ENCODE results near the gene C1QTNF8.

Gene C1QTNF8

DNA sequence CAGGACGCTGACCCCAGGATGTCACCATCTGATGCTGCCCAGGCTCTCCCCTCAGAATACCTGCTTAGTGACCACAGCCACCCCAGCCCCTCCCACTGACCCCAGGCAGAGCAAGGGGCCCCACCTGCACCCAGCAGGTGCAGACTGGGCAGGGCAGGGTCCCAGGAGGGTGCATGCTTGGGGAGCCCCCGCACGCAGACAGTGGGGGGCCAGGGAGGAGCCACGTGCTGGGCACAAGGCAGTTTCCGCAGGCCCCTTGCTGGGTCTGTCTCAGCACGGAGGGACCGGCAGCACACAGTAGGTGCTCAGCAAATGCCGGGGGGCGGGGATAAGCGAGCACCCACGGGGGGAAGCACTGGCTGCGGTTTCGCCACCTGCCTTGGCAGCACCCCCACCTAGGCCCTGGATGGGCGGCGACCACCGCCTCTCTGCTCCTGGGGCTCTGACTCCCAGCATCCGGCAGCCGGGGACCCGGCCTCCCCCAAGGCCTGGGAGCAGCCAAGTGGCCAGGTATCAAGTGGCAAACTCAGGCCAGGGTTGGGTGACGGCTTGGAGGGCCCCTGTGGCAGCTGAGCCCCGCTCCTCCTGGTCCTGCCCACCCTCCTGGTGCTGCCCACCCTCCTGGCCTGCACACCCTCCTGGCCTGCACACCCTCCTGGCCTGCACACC lies 42.2 kb downstream of the C1QTNF8 start:
- no peak overlapping the region for H3K4me3 ChIP-seq (ENCODE audit: low read length)
- no peak for TF ChIP-seq EZH2 (optimal IDR thresholded peaks at IDR 0.05; ENCODE audit: low read depth, low read length)
- no peak for TF ChIP-seq EZH2phosphoT487 (IDR thresholded peaks at IDR 0.05; ENCODE audit: low read length)
- TF ChIP-seq, protein P1, sequence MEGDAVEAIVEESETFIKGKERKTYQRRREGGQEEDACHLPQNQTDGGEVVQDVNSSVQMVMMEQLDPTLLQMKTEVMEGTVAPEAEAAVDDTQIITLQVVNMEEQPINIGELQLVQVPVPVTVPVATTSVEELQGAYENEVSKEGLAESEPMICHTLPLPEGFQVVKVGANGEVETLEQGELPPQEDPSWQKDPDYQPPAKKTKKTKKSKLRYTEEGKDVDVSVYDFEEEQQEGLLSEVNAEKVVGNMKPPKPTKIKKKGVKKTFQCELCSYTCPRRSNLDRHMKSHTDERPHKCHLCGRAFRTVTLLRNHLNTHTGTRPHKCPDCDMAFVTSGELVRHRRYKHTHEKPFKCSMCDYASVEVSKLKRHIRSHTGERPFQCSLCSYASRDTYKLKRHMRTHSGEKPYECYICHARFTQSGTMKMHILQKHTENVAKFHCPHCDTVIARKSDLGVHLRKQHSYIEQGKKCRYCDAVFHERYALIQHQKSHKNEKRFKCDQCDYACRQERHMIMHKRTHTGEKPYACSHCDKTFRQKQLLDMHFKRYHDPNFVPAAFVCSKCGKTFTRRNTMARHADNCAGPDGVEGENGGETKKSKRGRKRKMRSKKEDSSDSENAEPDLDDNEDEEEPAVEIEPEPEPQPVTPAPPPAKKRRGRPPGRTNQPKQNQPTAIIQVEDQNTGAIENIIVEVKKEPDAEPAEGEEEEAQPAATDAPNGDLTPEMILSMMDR (IDR thresholded peaks at IDR 0.05; ENCODE audit: low read length): no peak
- H4K20me1 ChIP-seq (ENCODE audit: insufficient read depth, low read length): no peaks in the 10 kb centered on the region
- H3K9ac ChIP-seq (ENCODE audit: low read length): no peak overlapping the region
- H3F3A ChIP-seq (ENCODE audit: insufficient read depth, low read length): no peaks in the 10 kb centered on the region
- no peak overlapping the region for H3K4me2 ChIP-seq (ENCODE audit: low read depth, low read length)
- no peaks in the 10 kb centered on the region for H3K9me2 ChIP-seq (replicated peaks; ENCODE audit: insufficient read depth, low read length)
- H3K27ac ChIP-seq (ENCODE audit: low read length): no peak overlapping the region
- DNase-seq: no peak
- H3K4me1 ChIP-seq (ENCODE audit: low read length): no peaks in the 10 kb centered on the region
- peaks cover 90% of the 10 kb centered on the region for H3K27me3 ChIP-seq (replicated peaks; ENCODE audit: insufficient read depth, low read length)
- H3K79me2 ChIP-seq (ENCODE audit: low read length): no peaks in the 10 kb centered on the region
- no peaks in the 10 kb centered on the region for H3K9me3 ChIP-seq (replicated peaks; ENCODE audit: insufficient read depth, low read length)
- H2AFZ ChIP-seq (ENCODE audit: low read length): no peak overlapping the region
- H3K36me3 ChIP-seq (replicated peaks; ENCODE audit: insufficient read depth, low read length): no peaks in the 10 kb centered on the region

DNA sequence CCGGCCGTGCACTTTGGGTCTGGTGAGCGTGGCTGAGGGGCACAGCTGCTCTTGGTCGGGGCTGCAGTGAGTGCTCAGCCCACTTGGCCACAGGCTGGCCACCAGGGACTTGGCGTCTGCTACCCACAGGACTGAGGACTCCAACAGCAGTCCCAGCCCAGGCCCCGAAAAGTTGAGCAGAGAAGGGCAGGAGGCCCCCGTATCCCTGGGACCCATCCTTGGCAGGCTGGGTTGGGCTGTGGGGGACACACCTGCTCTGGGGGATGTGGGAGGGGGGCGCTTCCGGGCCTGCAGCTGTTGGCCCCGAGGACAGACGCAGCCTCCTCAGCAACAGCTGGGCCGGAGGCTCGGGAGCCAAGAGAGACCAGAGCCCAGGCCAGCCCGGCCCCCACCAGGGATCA lies 42.9 kb downstream of the C1QTNF8 start:
- Histone ChIP-seq H3K9me3 (replicated peaks; ENCODE audit: insufficient read depth, low read length) (no peaks in the 10 kb centered on the region), H3K4me3 (ENCODE audit: low read length) (no peak overlapping the region), H3K79me2 (ENCODE audit: low read length) (no peaks in the 10 kb centered on the region), H3F3A (ENCODE audit: insufficient read depth, low read length) (no peaks in the 10 kb centered on the region), H3K4me2 (ENCODE audit: low read depth, low read length) (no peak overlapping the region), H3K9me2 (replicated peaks; ENCODE audit: insufficient read depth, low read length) (no peaks in the 10 kb centered on the region), H3K4me1 (ENCODE audit: low read length) (no peaks in the 10 kb centered on the region), H3K36me3 (replicated peaks; ENCODE audit: insufficient read depth, low read length) (no peaks in the 10 kb centered on the region), H3K27ac (ENCODE audit: low read length) (no peak overlapping the region), H4K20me1 (ENCODE audit: insufficient read depth, low read length) (no peaks in the 10 kb centered on the region), H3K27me3 (replicated peaks; ENCODE audit: insufficient read depth, low read length) (peaks cover 92% of the 10 kb centered on the region), H2AFZ (ENCODE audit: low read length) (no peak overlapping the region), H3K9ac (ENCODE audit: low read length) (no peak overlapping the region)
- TF ChIP-seq EZH2 (optimal IDR thresholded peaks at IDR 0.05; ENCODE audit: low read depth, low read length) (no peak), EZH2phosphoT487 (IDR thresholded peaks at IDR 0.05; ENCODE audit: low read length) (no peak)
- TF ChIP-seq, protein P1 (IDR thresholded peaks at IDR 0.05; ENCODE audit: low read length): no peak
- DNase-seq: no peak

DNA sequence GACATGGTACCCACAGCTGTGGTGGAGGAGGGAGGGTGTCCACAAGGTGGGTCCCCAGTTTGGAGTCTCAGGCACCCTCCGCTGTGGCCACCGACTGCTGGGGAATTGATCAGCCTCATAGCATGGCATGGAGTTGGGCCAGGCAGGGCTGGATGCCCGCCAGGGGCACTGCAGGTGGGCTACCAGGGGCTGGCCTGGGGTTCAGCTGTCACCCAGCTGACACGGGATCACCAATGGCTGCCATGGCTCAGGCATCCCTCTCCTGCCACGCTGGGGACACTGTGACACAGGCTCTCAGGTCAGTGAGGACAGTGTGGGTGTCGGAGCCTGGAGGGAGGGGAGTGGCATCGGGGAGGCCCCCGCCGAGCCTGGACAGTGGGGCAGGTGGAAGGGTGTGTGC lies 43.3 kb downstream of the C1QTNF8 start:
- H3K79me2 ChIP-seq (ENCODE audit: low read length): no peaks in the 10 kb centered on the region
- H3K9me3 ChIP-seq (replicated peaks; ENCODE audit: insufficient read depth, low read length): no peaks in the 10 kb centered on the region
- TF ChIP-seq, protein P1 (IDR thresholded peaks at IDR 0.05; ENCODE audit: low read length): no peak
- no peak for TF ChIP-seq EZH2 (optimal IDR thresholded peaks at IDR 0.05; ENCODE audit: low read depth, low read length)
- H4K20me1 ChIP-seq (ENCODE audit: insufficient read depth, low read length): no peaks in the 10 kb centered on the region
- H2AFZ ChIP-seq (ENCODE audit: low read length): no peak overlapping the region
- H3K36me3 ChIP-seq (replicated peaks; ENCODE audit: insufficient read depth, low read length): no peaks in the 10 kb centered on the region
- H3K9ac ChIP-seq (ENCODE audit: low read length): no peak overlapping the region
- no peaks in the 10 kb centered on the region for H3K4me1 ChIP-seq (ENCODE audit: low read length)
- no peaks in the 10 kb centered on the region for H3K9me2 ChIP-seq (replicated peaks; ENCODE audit: insufficient read depth, low read length)
- no peaks in the 10 kb centered on the region for H3F3A ChIP-seq (ENCODE audit: insufficient read depth, low read length)
- no peak for DNase-seq
- H3K4me3 ChIP-seq (ENCODE audit: low read length): no peak overlapping the region
- no peak overlapping the region for H3K4me2 ChIP-seq (ENCODE audit: low read depth, low read length)
- no peak overlapping the region for H3K27ac ChIP-seq (ENCODE audit: low read length)
- H3K27me3 ChIP-seq (replicated peaks; ENCODE audit: insufficient read depth, low read length): peaks cover 92% of the 10 kb centered on the region
